Stimulated activated CD4-positive, alpha-beta T cell treated with anti-CD3 and anti-CD28 coated beads, Interleukin-1b, Interleukin-23, amount 100 ng/mL, for 1 hour (primary cell): Measurements from ENCODE around the gene MPPED1.

ENCODE experiments used
- DNase-seq, 2 donors: peaks; one replicate each; pipeline ENCODE4 v3.0.0-alpha.2; 2020; ENCODE audit warnings: low read depth in 2 of 2

MPPED1 gene

DNA sequence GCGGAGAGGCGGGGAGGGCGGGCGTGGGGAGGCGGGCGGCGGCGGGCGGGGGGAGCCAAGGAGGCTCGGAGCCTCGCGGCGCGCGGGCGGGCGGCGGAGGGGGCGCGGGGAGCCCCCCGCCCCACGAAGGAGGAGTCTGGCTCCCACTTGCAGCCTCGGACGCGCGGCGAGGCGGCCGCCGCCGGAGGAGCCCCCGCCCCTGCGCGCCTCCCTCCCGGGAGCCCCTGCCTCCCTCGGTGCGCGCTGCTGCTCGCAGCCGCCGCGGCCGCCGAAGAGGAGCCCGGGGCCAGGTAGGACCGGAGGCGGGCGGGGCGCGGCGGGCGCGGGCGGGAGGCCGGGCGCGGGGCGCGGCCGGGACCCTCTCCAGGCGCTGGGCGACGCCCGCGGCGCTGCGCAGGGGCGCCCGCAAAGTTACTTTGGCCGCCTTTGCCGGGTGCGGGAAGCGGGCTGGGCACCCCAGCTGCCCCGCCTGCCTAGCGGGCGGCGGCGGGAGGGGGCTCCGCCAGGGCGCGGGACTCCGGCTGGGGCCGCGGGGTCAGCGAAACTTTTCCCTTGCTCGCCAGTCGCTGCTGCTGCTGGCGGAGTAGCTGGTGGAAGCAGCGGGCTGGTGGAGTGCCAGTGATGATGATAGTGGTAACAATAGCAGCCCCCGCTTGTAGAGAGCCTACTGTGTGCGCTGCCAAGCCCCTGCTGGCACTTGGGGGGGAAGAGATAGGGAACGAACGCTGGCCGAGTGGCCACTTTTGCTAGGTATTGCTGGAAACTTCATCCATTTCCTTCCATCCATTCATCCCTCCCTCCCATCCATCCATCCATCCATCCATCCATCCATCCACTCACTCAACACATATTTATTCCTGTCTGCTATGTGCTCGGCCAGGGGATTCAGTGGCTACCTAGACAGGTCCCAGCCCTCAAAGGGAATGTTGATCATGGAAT is at the start of gene MPPED1:
MPPED1 (plus strand) TSS at position 146 of the 939 bp plus-strand sequence. CDS start 12,972 bp downstream, outside the sequence.
- no peak for DNase-seq

DNA sequence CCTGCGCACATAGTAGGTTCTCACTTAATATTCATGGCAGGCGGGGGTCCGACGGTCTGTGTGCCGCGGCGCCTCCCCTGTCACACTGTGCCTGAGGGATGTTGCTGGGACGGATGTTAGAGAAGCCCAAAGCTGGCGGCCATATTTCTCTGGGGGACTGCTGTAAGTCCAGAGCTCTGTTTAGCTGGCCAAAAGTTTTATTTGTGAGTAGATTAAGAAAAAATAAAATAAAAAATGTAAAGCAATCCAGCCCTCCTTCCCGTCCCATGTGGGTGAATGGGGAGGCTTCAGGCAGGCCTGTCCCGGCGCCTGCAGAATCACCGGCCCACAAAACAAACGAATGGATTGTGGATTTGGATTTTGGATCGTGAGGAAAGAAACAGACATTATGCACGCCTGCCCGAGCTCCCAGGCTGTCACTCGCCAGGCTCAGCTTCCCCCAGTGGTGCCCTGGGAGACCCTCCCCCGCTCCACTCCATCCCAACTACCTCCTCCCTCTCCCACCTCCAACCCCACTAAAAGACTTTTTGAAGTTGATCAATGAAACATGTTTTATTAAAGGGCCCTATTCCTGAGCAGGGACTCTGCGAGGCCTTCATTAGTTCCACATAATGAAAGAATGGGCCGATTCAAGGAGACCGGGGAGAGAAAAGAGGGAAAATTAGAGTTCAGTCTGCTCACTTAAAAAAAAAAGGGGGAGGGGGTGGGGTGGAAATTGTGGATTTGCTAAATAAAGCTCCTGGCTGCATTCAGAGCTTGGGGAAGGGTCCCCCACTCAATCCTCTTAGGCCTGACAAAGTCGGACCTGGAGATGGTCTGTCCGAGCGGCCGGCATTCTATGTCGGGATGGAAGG is 48.3 kb upstream of the MPPED1 start:
- DNase-seq: no peak

DNA sequence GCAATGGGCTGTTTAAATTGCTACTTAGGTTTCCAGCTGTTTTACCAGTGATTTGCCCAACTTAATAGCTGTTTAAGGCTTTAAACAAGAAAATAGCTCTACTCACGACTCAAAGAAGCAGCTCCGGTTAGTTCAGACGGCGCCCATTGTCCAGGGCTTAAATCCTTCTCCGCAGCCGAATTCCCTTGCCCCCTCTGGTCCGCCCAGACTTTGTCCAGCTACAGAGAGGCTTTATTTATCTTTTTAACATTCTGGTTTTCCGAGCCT is 47.7 kb upstream of the MPPED1 start:
- DNase-seq: no peak

GRCh38 chr22:43365715-43366440 is 45.9 kb upstream of the MPPED1 start:
- no peak for DNase-seq

DNA sequence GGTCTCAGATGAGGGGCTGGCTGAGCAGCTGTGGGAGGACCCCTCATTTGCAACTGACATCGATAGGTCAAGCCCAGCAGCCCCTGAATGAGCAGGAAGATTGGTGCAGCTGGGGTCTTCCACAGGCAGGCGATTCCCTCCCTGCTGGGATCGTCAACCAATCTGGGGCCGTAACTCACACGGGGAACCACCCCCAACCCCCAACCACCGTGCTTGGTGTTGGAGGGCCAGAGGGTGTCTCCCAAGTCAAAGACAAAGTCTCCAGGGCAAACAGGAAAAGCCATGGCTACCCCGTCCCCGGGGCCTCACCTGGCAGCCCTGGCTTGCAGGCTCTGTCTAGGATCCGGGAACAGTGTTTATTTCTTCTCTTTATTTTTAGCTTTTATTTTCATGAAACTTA is 41.8 kb upstream of the MPPED1 start:
- DNase-seq: no peak

GRCh38 chr22:43375951-43376455 is 35.8 kb upstream of the MPPED1 start:
- no peak for DNase-seq

- DNase-seq: no peak
Observed at GRCh38 chr22:43376765-43377547, 34.9 kb upstream of the MPPED1 start.

DNA sequence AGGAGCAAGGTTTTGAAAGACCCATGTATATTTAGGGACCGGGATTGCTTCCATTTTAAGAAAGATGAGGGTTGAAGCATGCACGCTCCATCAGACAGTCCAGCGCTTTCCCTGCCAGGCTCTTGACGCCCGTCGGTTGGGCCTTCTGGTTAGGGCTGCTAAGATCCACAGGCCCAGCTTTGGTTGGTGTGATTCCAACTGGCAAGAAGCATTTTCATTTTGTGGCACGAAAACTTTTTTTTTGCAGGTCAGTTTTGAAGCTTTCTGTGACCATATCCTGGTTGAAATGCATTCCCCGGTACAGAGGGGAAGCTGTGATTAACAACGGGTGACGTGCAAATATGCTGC is 34.3 kb upstream of the MPPED1 start:
- DNase-seq: no peak

GRCh38 chr22:43377896-43378704 is 33.7 kb upstream of the MPPED1 start:
- no peak for DNase-seq

GRCh38 chr22:43381693-43382092 is 30.1 kb upstream of the MPPED1 start:
- no peak for DNase-seq

DNA sequence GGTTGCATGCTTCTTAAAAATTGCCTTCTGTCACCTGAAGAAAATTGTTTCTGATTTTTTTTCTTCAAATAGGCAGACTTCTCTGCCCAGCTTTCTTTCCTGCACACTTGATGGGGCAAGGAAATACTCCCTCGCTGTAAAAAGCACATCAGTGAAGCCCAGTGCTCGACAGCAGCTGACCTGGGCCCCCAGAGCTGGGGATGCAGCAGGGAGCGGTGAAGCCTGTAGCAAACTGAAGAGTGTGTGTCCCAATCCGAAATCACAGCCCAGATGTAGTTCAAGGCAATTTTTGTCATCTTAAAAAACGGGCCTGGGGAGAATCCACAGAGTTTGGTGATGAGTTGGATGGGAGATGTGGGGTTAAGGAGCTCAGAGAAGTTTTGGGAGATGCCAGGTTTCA is 27.0 kb upstream of the MPPED1 start:
- DNase-seq: no peak

DNA sequence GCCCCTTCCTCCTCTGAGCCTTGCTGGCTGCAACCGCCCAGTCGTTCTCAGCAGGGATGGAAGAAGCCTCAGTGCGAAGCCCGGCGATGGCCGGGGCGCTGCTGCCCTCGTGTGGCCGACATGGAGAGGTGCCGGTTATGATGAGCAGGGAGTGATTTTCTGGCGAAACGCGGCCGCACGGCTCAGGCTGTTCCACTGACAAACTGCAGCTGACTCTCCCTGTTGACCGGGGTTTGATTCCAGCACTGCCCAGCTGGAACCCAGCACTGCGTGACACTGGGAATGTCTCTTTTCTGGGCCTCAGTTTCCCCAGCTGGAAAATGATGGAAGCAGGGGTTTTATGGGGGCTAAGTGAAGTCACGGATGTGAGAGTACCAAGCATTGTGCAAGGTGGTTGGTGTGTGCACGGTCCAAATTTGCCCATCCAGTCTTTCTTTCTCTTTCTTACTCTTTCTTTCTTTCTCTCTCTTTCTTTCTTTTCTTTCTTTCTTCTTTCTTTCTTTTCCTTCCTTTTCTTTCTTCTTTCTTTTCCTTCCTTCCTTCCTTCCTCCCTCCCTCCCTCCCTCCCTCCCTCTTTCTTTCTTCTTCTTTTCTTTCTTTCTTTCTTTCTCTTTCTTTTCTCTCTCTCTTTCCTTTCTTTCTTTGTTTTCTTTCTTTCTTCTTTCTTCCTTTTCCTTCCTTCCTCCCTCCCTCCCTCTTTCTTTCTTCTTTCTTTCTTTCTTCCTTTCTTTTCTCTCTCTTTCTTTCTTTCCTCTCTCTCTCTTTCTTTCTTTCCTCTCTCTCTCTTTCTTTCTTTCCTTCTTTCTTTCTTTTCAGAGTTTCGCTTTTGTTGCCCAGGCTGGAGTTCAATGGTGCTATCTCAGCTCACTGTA is 25.8 kb upstream of the MPPED1 start:
- peak; percentile 41 to 46 for DNase-seq

DNA sequence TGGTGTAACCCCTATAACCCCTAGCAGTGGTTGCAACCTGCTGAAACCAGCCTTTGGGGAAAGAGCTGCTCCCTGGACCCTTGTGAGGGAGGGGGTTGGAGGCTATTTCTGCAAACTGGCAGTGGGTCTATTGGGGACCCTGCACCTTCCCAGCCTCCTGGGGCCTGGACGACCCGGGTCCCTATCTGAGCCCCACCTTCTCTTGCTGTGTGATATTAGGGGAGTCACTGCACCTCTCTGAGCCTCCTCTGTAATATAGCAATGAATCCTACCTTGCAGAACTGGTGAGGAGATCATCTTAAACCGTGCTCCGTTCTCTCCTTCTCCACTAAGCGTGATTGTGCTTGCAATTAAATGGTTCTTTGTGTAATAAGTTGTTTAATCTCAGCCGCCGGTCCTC is 24.0 kb upstream of the MPPED1 start:
- DNase-seq: no peak

- peak; percentile 33 to 57 for DNase-seq
Observed at GRCh38 chr22:43388420-43388851, 23.4 kb upstream of the MPPED1 start.

DNA sequence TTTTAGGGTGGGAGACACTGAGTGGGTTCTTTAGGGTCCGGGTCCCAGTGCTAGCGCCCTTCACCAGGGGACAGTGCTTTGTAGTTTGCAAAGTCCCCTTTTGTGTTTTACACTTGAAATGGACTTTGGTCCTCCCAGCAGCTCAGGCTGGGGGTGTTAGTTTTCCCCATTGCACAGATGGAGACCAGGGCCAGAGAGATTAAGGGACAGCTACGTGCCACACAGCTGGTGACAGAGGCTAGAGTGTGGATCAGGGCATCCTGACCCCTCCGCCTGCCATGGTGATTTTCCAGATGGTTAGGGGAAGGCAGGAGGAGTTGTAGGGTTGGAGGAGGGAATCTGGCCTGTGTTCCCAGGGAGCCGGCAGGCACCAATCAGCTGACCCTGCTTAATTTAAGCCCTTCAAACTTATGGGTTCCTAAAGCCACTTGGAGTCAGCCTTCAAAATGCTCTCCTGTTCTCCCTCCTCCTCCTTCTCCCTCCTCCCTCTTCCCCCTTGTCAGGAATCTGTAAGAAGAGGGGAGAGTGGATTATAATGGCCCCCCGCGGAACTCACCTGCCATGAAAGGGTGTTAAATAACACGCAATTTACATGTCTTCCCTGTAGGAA is 22.5 kb upstream of the MPPED1 start:
- DNase-seq: no peak

DNA sequence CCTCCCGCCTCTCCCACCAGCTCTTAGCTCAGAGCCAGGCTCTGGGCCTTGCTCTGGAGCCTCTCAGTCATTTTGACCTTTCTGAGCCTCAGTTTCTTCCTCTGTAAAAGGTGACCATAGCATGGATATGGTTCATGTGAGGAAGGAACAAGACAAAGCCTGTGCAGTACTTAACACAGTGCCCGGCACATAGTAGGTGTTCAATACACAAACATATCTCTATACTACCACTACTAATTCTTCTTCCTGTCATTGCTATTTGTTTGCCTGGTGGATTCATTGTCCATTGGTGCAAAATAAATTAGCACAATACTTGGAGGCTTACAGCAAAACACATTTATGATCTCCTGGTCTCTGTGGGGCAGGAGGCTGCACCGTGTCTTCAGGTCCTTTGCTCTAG is 21.6 kb upstream of the MPPED1 start:
- no peak for DNase-seq

- DNase-seq: no peak
Observed at GRCh38 chr22:43390872-43391271, 20.9 kb upstream of the MPPED1 start.

GRCh38 chr22:43391306-43391705 is 20.5 kb upstream of the MPPED1 start:
- no peak for DNase-seq

DNA sequence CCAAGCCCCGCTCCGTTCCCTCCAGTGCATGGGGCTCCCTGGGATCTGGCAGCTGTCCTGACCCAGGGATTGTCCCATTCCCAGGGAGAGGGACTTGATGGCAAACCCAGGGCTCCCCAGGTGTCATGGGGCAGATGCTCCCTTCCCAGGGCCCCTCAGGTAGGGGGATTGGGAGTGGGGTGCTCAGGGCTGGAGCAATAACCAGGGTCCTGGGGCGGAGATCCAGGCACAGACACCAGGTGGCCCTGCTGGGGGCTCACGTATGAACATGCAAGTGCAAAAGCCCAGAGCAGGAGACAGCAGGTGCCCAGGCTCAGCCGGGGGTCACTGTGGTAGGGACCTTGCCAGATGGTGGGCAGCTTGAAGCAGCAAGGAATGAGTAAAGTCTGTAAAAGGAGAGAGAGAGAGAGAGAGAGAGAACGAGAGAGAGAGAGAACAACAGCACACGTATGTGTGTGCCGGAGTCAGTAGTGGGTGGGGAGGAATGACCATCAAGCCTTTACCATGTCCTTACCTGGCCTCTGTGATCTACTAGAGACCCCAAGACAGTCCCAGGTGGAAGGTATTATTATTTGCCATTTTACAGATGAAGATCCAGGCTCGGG is 19.3 kb upstream of the MPPED1 start:
- DNase-seq: no peak
